ENCODE results near the gene C3orf18. TPM values are rescaled to one million over a fixed set of nuclear protein-coding genes. Genes with fewer than 3 reads are reported as not detected.

Gene C3orf18
- total RNA-seq, 4 donors from 2014 or later, result 1.9 to 10.2 (median 4.3) TPM

GRCh38 chr3:50539356-50540286 lies 27.9 kb downstream of the C3orf18 start:
- no peaks in the 10 kb centered on the region for H3K9me3 ChIP-seq
- DNase-seq, result no peak
- no peak overlapping the region for H3K4me3 ChIP-seq
- H3K27me3 ChIP-seq, result peaks cover 10% of the 10 kb centered on the region
- intact Hi-C loops (cut with DNase I; ENCODE audit: low total_unique reads), result loop anchor here (10.0 kb wide), 3 partner anchors 105 to 195 kb away; partner anchors contain the start of genes RASSF1 and ZMYND10
- H3K36me3 ChIP-seq, result no peaks in the 10 kb centered on the region
- in situ Hi-C loops (cut with MboI; ENCODE audit: low pct_ligation_motif_present in 1 of 4, low pct_unique_long_range_greater_than_20kb in 1 of 4, low sequenced_read_pairs in 3 of 4), result loop anchor here in 2 of 4 donors (10.0 kb wide), 2 partner anchors 105 to 195 kb away; partner anchors contain the start of genes RASSF1 (in 1 of the 2) and ZMYND10 (in 1 of the 2)
- no peaks in the 10 kb centered on the region for H3K4me1 ChIP-seq
- no peak overlapping the region for H3K27ac ChIP-seq
- TF ChIP-seq EP300 (IDR thresholded peaks at IDR 0.05; ENCODE audit: low read depth), result no peak
- no peak for TF ChIP-seq CTCF (IDR thresholded peaks at IDR 0.05)
- no peak for TF ChIP-seq POLR2AphosphoS5 (IDR thresholded peaks at IDR 0.05)
- WGBS, 2 donors (ENCODE audit: low coverage in 1 of 2), result 65 to 68% methylated on average over 8 to 18 of the region's 18 CpGs

- no peak for DNase-seq
- in situ Hi-C loops (cut with MboI; ENCODE audit: low pct_ligation_motif_present in 1 of 4, low pct_unique_long_range_greater_than_20kb in 1 of 4, low sequenced_read_pairs in 3 of 4), result loop anchor here in 1 of 4 donors (10.0 kb wide), 1 partner anchor 193 kb away; the partner anchor contains the start of genes RASSF1 and ZMYND10
- H3K27me3 ChIP-seq, result peaks cover 10% of the 10 kb centered on the region
- H3K9me3 ChIP-seq, result no peaks in the 10 kb centered on the region
- no peaks in the 10 kb centered on the region for H3K4me1 ChIP-seq
- no peak overlapping the region for H3K4me3 ChIP-seq
- intact Hi-C loops (cut with DNase I; ENCODE audit: low total_unique reads), result no loop called here
- 66 to 80% methylated on average over 1 to 4 of the region's 4 CpGs for WGBS, 2 donors (ENCODE audit: low coverage in 1 of 2)
- no peaks in the 10 kb centered on the region for H3K36me3 ChIP-seq
- no peak for TF ChIP-seq POLR2A (IDR thresholded peaks at IDR 0.05)
- no peak overlapping the region for H3K27ac ChIP-seq
Observed at GRCh38 chr3:50537421-50538129, 30.0 kb downstream of the C3orf18 start.

GRCh38 chr3:50536471-50537180 lies 30.9 kb downstream of the C3orf18 start:
- TF ChIP-seq EP300 (IDR thresholded peaks at IDR 0.05; ENCODE audit: low read depth) (no peak), POLR2A (IDR thresholded peaks at IDR 0.05) (no peak), POLR2AphosphoS5 (IDR thresholded peaks at IDR 0.05) (no peak), CTCF (IDR thresholded peaks at IDR 0.05) (no peak)
- Histone ChIP-seq H3K27me3 (peaks cover 10% of the 10 kb centered on the region), H3K9me3 (no peaks in the 10 kb centered on the region), H3K4me3 (no peak overlapping the region), H3K4me1 (no peaks in the 10 kb centered on the region), H3K36me3 (no peaks in the 10 kb centered on the region), H3K27ac (no peak overlapping the region)
- DNase-seq, result no peak
- in situ Hi-C loops (cut with MboI; ENCODE audit: low pct_ligation_motif_present in 1 of 4, low pct_unique_long_range_greater_than_20kb in 1 of 4, low sequenced_read_pairs in 3 of 4) (loop anchor here in 1 of 4 donors (10.0 kb wide), 1 partner anchor 192 kb away; the partner anchor contains the start of genes RASSF1 and ZMYND10), intact Hi-C loops (cut with DNase I; ENCODE audit: low total_unique reads) (no loop called here)
- 73 to 93% methylated on average over 3 to 5 of the region's 5 CpGs for WGBS, 2 donors (ENCODE audit: low coverage in 1 of 2)

- Histone ChIP-seq H3K36me3 (no peaks in the 10 kb centered on the region), H3K27me3 (peaks cover 28% of the 10 kb centered on the region), H3K4me3 (no peak overlapping the region), H3K4me1 (no peaks in the 10 kb centered on the region), H3K27ac (no peak overlapping the region), H3K9me3 (no peaks in the 10 kb centered on the region)
- WGBS, 2 donors (ENCODE audit: low coverage in 1 of 2), result 73% methylated on average over 9 of the region's 9 CpGs; no CpG with 5 or more reads in 1 of the 2 donors
- DNase-seq, result no peak
- in situ Hi-C loops (cut with MboI; ENCODE audit: low pct_ligation_motif_present in 1 of 4, low pct_unique_long_range_greater_than_20kb in 1 of 4, low sequenced_read_pairs in 3 of 4), result loop anchor here in 1 of 4 donors (10.0 kb wide), 1 partner anchor 190 kb away; the partner anchor contains the start of genes RASSF1 and ZMYND10
- intact Hi-C loops (cut with DNase I; ENCODE audit: low total_unique reads), result no loop called here
- TF ChIP-seq POLR2AphosphoS5 (IDR thresholded peaks at IDR 0.05) (no peak), EP300 (IDR thresholded peaks at IDR 0.05; ENCODE audit: low read depth) (no peak), POLR2A (IDR thresholded peaks at IDR 0.05) (no peak), CTCF (IDR thresholded peaks at IDR 0.05) (no peak)
Observed at GRCh38 chr3:50534681-50535330, 32.7 kb downstream of the C3orf18 start.

Data from transverse colon (tissue), 4 donors.